ENCODE measurements around the gene ZNF511.

DNA sequence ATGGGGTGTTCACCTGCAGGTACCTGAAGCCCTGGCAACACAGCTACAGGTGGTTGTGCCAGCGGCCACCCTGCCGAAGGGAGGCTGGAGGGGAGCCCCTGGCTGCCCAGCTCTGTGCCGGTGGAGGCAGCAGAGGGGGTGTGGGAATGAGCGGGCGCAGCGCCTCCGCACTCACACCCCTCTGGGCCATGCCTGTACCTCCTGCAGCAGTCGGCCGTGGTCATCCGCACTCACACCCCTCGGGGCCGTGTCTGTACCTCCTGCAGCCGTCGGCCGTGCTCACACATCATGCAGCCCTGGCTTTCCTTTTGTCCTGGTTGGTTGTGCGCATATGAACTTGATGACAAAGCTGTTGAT lies 1.7 kb downstream of the ZNF511 start:
- TF ChIP-seq, protein P1, sequence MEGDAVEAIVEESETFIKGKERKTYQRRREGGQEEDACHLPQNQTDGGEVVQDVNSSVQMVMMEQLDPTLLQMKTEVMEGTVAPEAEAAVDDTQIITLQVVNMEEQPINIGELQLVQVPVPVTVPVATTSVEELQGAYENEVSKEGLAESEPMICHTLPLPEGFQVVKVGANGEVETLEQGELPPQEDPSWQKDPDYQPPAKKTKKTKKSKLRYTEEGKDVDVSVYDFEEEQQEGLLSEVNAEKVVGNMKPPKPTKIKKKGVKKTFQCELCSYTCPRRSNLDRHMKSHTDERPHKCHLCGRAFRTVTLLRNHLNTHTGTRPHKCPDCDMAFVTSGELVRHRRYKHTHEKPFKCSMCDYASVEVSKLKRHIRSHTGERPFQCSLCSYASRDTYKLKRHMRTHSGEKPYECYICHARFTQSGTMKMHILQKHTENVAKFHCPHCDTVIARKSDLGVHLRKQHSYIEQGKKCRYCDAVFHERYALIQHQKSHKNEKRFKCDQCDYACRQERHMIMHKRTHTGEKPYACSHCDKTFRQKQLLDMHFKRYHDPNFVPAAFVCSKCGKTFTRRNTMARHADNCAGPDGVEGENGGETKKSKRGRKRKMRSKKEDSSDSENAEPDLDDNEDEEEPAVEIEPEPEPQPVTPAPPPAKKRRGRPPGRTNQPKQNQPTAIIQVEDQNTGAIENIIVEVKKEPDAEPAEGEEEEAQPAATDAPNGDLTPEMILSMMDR (IDR thresholded peaks at IDR 0.05; ENCODE audit: low read depth, low read length), result no peak
- TF ChIP-seq MAX (IDR thresholded peaks at IDR 0.05; ENCODE audit: low read depth, low read length) (no peak), POLR2A (IDR thresholded peaks at IDR 0.05; ENCODE audit: extremely low read depth, insufficient read length) (no peak)

Data from NB4 (cell line).